ENCODE measurements around the gene SLC25A29. TPM values are rescaled to one million over a fixed set of nuclear protein-coding genes. Genes with fewer than 3 reads are reported as not detected.
A peak's percentile ranks its signal among the peaks of the same experiment; 100 is the strongest.

Gene SLC25A29
- total and polyA plus RNA-seq, 12 donors: 11.0 to 70.7 (median 23.6) TPM

DNA sequence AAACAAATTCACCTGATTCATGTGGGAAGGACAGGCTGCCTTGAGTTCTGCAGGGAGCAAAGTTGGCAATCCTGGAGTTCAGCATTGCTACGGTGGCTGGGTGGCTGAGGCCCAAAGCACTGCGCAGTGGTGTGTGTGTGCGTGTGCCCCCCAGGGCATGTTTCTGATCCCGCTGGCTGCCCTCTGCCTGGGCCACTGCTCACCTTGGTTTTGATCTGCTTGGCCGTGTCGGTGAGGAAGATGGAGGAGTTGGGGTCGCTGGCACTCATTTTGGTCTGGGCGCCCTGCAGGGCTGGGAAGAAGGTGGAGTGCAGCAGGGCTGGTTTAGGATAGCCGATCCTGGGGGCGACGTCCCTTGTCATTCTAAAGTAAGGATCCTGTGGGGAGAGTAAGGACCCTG lies 36.0 kb upstream of the SLC25A29 start:
- 95 to 98% methylated on average over 11 of the region's 11 CpGs for WGBS, 2 donors

DNA sequence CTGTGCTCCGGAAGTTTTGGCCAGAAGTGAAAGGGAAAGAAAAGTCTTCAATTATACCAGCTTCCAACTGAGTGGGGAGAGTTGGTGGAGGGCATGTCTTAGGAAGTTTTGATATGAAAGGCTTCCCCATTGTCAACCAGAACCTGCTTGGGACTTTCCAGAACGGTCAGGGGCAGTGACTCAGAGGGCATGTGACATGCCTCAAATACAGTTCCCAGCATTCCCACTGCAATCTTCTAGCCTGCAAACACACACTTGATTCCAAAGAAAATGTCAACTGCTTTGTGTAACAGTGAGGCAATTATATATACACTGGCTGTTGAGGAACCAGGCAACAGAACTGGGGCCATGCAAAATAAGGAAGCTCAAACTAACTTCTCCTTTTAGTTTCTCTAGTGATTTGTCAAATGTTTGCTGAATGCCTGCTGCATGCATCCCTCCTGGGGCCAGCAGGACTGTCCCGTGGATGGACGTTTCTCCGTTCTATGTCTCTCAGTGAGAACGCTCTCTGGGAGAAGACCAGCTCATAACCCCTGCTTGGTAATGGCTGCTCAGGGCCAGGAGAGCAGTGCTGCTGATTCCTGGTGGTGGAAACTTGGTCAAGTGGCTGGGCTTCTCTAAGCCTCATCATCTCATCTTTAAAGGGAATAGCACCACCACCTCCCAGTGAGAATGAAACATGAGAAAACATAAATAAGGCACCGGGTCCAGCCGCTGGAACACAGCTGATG lies 35.2 kb upstream of the SLC25A29 start:
- H3K9me3 ChIP-seq: no peaks in the 10 kb centered on the region
- intact Hi-C loops (cut with DNase I): no loop called here
- H3K36me3 ChIP-seq: peaks cover 0 to 84% (median 35%) of the 10 kb centered on the region in 9 donors
- TF ChIP-seq, protein P1, sequence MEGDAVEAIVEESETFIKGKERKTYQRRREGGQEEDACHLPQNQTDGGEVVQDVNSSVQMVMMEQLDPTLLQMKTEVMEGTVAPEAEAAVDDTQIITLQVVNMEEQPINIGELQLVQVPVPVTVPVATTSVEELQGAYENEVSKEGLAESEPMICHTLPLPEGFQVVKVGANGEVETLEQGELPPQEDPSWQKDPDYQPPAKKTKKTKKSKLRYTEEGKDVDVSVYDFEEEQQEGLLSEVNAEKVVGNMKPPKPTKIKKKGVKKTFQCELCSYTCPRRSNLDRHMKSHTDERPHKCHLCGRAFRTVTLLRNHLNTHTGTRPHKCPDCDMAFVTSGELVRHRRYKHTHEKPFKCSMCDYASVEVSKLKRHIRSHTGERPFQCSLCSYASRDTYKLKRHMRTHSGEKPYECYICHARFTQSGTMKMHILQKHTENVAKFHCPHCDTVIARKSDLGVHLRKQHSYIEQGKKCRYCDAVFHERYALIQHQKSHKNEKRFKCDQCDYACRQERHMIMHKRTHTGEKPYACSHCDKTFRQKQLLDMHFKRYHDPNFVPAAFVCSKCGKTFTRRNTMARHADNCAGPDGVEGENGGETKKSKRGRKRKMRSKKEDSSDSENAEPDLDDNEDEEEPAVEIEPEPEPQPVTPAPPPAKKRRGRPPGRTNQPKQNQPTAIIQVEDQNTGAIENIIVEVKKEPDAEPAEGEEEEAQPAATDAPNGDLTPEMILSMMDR (IDR thresholded peaks at IDR 0.05): no peak
- ATAC-seq (peak; percentile 42 to 88 (median 80)), DNase-seq (peak in 1 of 2 donors; percentile 43)
- WGBS, 2 donors: 65 to 74% methylated on average over 8 of the region's 8 CpGs
- H3K4me3 ChIP-seq: no peak overlapping the region
- H3K27me3 ChIP-seq: no peaks in the 10 kb centered on the region
- H3K27ac ChIP-seq: peak overlapping the region in 9 of 10 donors; percentile 18 to 89 (median 63)
- H3K4me1 ChIP-seq: peaks cover 6 to 37% (median 24%) of the 10 kb centered on the region in 9 donors

More for the DNA sequence above, 36.0 kb upstream of the SLC25A29 start:
- no peak overlapping the region for H3K4me3 ChIP-seq
- intact Hi-C loops (cut with DNase I): no loop called here
- no peak for ATAC-seq
- H3K36me3 ChIP-seq: peaks cover 0 to 84% (median 35%) of the 10 kb centered on the region in 9 donors
- H3K27ac ChIP-seq: peak overlapping the region in 4 of 10 donors; percentile 59 to 89 (median 70)
- no peaks in the 10 kb centered on the region for H3K27me3 ChIP-seq
- no peaks in the 10 kb centered on the region for H3K9me3 ChIP-seq
- TF ChIP-seq, protein P1 (IDR thresholded peaks at IDR 0.05): no peak
- no peak for DNase-seq
- peaks cover 6 to 37% (median 24%) of the 10 kb centered on the region in 9 donors for H3K4me1 ChIP-seq

DNA sequence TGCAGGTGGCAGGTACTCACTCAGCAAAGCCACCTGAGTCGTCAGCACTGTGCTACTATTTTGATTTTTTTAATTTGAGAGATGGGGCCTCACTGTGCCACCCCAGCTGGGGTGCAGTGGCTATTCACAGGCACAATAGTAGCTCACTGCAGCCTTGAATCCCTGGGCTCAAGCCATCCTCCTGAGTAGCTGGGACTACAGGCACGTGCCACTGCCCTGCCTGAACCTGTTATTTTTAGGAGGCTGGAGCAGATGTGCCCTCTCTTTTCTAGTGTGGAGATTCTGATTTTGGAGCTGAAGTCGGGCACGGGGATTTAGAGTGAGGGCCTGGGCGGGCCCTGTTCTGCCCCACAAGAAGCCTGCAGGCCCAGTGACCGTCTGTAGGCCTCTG lies 34.2 kb upstream of the SLC25A29 start:
- H3K9me3 ChIP-seq: no peaks in the 10 kb centered on the region
- H3K4me3 ChIP-seq: no peak overlapping the region
- H3K27ac ChIP-seq: peak overlapping the region in 9 of 10 donors; percentile 18 to 89 (median 63)
- no peaks in the 10 kb centered on the region for H3K27me3 ChIP-seq
- H3K4me1 ChIP-seq: peaks cover 6 to 37% (median 24%) of the 10 kb centered on the region in 9 donors
- H3K36me3 ChIP-seq: peaks cover 0 to 84% (median 31%) of the 10 kb centered on the region in 9 donors
- TF ChIP-seq, protein P1 (IDR thresholded peaks at IDR 0.05): no peak
- intact Hi-C loops (cut with DNase I): no loop called here
- 63 to 69% methylated on average over 6 of the region's 6 CpGs for WGBS, 2 donors
- DNase-seq (no peak), ATAC-seq (peak in 7 of 8 donors; percentile 22 to 68 (median 44))

DNA sequence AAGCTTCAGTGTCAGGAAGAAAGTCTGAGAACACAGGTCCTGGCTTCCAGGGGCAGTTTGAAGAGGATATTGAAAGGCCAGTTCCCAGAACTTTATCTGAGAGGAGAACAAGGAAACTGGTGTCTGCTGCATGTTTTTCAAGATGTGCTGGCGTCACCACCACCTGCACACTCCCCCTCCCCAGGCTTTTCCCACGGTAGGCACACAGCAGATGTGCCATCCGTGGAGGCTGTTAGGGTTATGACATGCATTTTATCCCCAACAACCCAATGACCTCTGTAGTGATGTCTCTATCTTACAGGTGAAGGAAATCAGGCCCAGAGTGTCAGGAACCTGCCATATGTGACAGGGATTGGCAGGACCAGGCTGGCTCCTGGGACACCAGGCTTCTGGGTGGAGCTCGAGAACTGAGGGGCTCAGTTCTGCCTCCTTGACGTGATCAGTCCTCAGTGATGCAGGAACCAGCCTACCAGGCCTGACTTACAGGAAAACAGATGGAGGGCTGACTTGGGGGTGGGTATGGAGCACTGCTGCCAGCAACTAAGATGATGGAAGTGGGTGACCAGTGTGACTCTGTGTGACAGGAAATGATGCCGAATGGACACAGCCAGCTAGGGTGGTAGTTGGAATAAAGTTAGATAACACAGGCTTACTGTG lies 33.6 kb upstream of the SLC25A29 start:
- Histone ChIP-seq H3K36me3 (peaks cover 0 to 90% (median 36%) of the 10 kb centered on the region in 9 donors), H3K27me3 (no peaks in the 10 kb centered on the region), H3K4me1 (peaks cover 6 to 37% (median 24%) of the 10 kb centered on the region in 9 donors), H3K9me3 (no peaks in the 10 kb centered on the region), H3K4me3 (no peak overlapping the region), H3K27ac (peak overlapping the region in 6 of 10 donors; percentile 18 to 89 (median 61))
- intact Hi-C loops (cut with DNase I): no loop called here
- DNase-seq (no peak), ATAC-seq (peak in 4 of 8 donors; percentile 15 to 19 (median 16))
- WGBS, 2 donors: 78 to 80% methylated on average over 6 of the region's 6 CpGs
- TF ChIP-seq, protein P1 (IDR thresholded peaks at IDR 0.05): no peak
